AG04450 (cell line): ENCODE measurements around the gene KEL. TPM values are rescaled to one million over a fixed set of nuclear protein-coding genes. Genes with fewer than 3 reads are reported as not detected.

Experiments
- CTCF ChIA-PET: fragments of 300-600, 350-600 bp; formaldehyde crosslinking; extraction: SDS; loops from one replicate; lab custom pipeline; 2022; ENCODE audit warnings: antibody characterized with exemption, inconsistent platforms; lab: Charles Lee
- POLR2A ChIA-PET: fragments of 350-600 bp; formaldehyde crosslinking; extraction: SDS; loops from one replicate; lab custom pipeline; 2021; ENCODE audit warnings: antibody characterized with exemption, inconsistent platforms; lab: Yijun Ruan, JAX
- DNase-seq: peaks from one replicate; pipeline ENCODE4 v3.0.0-alpha.2; 2011; ENCODE audit warnings: low read depth, low spot score
- H3K27ac ChIP-seq: one replicate; pipeline ENCODE4 v1.5.1; 2012; ENCODE audit warnings: low read depth, low read length, control low read depth
- H3K27me3 ChIP-seq: one replicate; pipeline ENCODE4 v1.6.0; 2012; ENCODE audit warnings: low read length; ENCODE audit not compliant: control insufficient read depth, insufficient read depth
- H3K4me3 ChIP-seq: 2 replicates; pipeline ENCODE4 v1.5.1; 2011; ENCODE audit warnings: mild to moderate bottlenecking, low read depth, low read length, control low read depth
- H3K9me3 ChIP-seq: 2 replicates; pipeline ENCODE4 v1.5.1; 2012; ENCODE audit warnings: low read length; ENCODE audit not compliant: control insufficient read depth, insufficient read depth
- polyA plus RNA-seq: library from polyadenylated mRNA; depleted of rRNA; stranded (reverse); fragments of >200 nt; gene quantifications from 2 replicates; pipeline ENCODE4 v1.2.3, GENCODE V29; 2011; rRNA removed
- TF ChIP-seq, protein P1 (sequence below): IDR thresholded peaks from 2 replicates; pipeline ENCODE4 v1.5.1; 2011; ENCODE audit warnings: low read depth, low read length, control low read depth, inconsistent platforms

KEL gene
- polyA plus RNA-seq, 1 experiment: 0.09 TPM

DNA sequence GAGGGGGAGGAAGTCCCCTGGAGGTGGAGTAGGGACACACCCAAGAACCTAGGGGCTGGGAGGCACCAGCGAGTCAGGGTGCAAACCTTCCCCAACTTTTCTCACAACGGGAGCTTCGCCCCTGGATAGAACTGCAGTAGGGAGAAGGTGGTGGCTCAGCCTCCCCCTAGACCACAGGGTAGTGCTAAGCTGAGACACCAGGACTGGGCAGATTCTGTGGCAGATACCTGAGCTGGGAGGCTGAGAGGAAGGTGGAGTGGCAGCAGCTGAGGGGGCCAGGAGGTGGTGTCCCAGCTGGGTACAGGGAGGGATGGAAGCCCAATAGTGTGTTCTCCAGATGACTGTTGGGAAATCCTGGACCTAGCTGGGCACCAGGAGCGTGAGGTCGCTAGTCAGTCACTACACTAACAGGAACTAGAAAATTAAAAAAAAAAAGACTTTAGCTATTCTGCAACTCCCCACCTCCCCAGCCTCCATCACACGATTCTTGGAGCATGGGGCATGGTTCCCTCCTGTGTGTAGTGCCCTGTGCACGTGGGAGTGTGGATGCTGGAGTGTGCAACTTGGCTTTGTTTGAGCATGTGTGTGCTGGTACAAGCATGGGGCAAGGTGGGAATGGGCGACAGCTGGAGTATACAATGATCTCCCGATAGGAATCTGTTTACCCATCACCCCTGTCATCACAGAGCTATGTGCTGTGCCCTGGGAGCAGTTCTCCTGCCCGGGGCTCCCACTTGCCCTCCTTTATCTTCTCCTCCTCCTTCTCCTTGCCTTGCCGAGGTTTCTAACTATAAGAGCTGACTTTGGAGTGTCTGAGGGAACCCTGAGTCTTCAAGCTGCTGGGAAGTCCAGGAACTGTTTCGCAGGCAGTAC, 67.8 kb downstream of the KEL start:
- H3K9me3 ChIP-seq: peaks cover 17% of the 10 kb centered on the region
- no peaks in the 10 kb centered on the region for H3K27me3 ChIP-seq
- CTCF ChIA-PET: no interaction called here
- no peak overlapping the region for H3K4me3 ChIP-seq
- POLR2A ChIA-PET: no interaction called here
- H3K27ac ChIP-seq: no peak overlapping the region
- TF ChIP-seq, protein P1, sequence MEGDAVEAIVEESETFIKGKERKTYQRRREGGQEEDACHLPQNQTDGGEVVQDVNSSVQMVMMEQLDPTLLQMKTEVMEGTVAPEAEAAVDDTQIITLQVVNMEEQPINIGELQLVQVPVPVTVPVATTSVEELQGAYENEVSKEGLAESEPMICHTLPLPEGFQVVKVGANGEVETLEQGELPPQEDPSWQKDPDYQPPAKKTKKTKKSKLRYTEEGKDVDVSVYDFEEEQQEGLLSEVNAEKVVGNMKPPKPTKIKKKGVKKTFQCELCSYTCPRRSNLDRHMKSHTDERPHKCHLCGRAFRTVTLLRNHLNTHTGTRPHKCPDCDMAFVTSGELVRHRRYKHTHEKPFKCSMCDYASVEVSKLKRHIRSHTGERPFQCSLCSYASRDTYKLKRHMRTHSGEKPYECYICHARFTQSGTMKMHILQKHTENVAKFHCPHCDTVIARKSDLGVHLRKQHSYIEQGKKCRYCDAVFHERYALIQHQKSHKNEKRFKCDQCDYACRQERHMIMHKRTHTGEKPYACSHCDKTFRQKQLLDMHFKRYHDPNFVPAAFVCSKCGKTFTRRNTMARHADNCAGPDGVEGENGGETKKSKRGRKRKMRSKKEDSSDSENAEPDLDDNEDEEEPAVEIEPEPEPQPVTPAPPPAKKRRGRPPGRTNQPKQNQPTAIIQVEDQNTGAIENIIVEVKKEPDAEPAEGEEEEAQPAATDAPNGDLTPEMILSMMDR: no peak
- no peak for DNase-seq

DNA sequence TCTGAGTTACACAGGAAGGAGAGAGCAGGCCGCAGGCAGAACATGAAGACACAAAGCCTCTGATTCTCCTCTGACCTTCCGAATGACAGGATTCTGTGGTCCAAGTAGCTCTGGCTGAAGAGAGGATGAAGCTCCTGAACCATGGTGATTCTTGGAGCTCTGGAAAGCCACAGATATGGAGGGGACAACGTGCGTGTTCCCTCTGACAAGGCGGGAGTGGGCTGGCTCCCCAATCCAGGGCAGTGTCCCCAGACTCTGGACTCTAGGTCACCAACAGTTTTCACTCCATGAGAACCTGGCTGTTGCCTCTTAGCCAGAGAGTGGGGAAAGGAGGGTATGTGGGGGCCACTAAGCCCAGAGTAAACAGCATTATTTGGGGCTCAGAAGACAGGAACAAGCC, 69.2 kb downstream of the KEL start:
- ChIA-PET CTCF (no interaction called here), POLR2A (no interaction called here)
- TF ChIP-seq, protein P1: no peak
- H3K27me3 ChIP-seq: no peaks in the 10 kb centered on the region
- DNase-seq: no peak
- H3K4me3 ChIP-seq: no peak overlapping the region
- no peak overlapping the region for H3K27ac ChIP-seq
- peaks cover 18% of the 10 kb centered on the region for H3K9me3 ChIP-seq

DNA sequence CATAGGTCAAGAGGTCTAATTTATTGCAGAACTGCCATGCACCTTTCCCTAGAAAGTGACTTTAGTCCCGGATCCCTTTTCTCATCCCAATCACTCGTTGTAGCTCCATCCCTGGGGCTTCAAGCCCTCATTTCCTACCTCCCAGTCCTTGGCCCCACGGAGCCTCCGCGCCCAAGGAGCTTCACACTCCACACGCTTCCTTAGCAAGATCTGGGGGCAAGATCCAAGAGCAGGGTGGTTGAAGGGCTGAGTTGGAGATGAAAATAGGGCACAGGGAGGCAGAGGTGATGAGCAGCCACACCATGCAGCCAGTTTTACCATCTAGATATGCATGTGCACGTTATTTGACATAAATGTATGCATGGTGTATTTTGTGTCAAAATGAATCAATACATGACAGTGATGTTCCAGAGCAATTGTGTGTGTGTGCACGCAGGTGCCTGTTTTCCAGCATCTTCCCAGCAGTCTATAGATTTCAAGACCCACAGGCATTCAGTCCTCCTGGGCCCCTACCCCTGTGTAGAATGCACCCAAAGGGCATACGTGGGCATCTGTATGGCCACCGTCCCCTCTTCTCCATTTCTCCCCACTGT, 70.6 kb downstream of the KEL start:
- TF ChIP-seq, protein P1: no peak
- ChIA-PET CTCF (no interaction called here), POLR2A (no interaction called here)
- Histone ChIP-seq H3K27me3 (no peaks in the 10 kb centered on the region), H3K4me3 (no peak overlapping the region), H3K27ac (no peak overlapping the region), H3K9me3 (peaks cover 18% of the 10 kb centered on the region)
- no peak for DNase-seq

Other genes starting within 250 kb of the KEL start
- gene PRSS1, start 212.9 kb downstream of the KEL start, polyA plus RNA-seq: not detected in 2 replicates
- gene PRSS2, start 191.4 kb downstream of the KEL start, polyA plus RNA-seq: not detected in 2 replicates
- 0.51 and 0.55 TPM in 2 replicates for gene EPHB6, start 107.3 kb downstream of the KEL start, polyA plus RNA-seq
- not detected in 2 replicates for gene TRPV6, start 76.6 kb downstream of the KEL start, polyA plus RNA-seq
- not detected in 2 replicates for gene TRPV5, start 28.6 kb downstream of the KEL start, polyA plus RNA-seq
- gene LLCFC1, start 22.9 kb downstream of the KEL start, polyA plus RNA-seq: not detected in 2 replicates
- not detected in 2 replicates for gene OR9A2, start 64.8 kb upstream of the KEL start, polyA plus RNA-seq
- not detected in 2 replicates for gene OR6V1, start 90.0 kb upstream of the KEL start, polyA plus RNA-seq
- gene PIP, start 169.7 kb upstream of the KEL start, polyA plus RNA-seq: not detected in 2 replicates
- not detected in 2 replicates for gene TAS2R39, start 221.1 kb upstream of the KEL start, polyA plus RNA-seq